Activated CD8-positive, alpha-beta T cell treated with anti-CD3 and anti-CD28 coated beads for 36 hours (primary cell): ENCODE results near the gene SHROOM3. TPM values are rescaled to one million over a fixed set of nuclear protein-coding genes. Genes with fewer than 3 reads are reported as not detected.
A peak's percentile ranks its signal among the peaks of the same experiment; 100 is the strongest.

Source experiments
- ATAC-seq: fragments of 200-7000 bp; cut with Tn5 transposase; one replicate; pipeline ENCODE4 v1.10.0; 2021; ENCODE audit warnings: mild to moderate bottlenecking, moderate library complexity
- CTCF ChIA-PET: fragments of 350-600 bp; sonication (Branson Sonifier 250); formaldehyde crosslinking; loops from one replicate; lab custom pipeline; 2021; ENCODE audit warnings: antibody characterized with exemption; lab: Charles Lee
- POLR2A ChIA-PET: fragments of 350-600 bp; sonication (Branson Sonifier 250); formaldehyde crosslinking; loops from one replicate; lab custom pipeline; 2021; ENCODE audit warnings: antibody characterized with exemption; lab: Charles Lee
- DNase-seq: peaks from one replicate; pipeline ENCODE4 v3.0.0-alpha.2; 2020
- H3K27ac Mint-ChIP-seq: one replicate; pipeline ENCODE4 v1.8.0; 2021; ENCODE audit warnings: mild to moderate bottlenecking, mixed read lengths
- H3K27me3 Mint-ChIP-seq: one replicate; pipeline ENCODE4 v1.8.0; 2021; ENCODE audit warnings: mixed read lengths
- H3K36me3 Mint-ChIP-seq: one replicate; pipeline ENCODE4 v1.8.0; 2021; ENCODE audit warnings: low read depth, mixed read lengths
- H3K4me1 Mint-ChIP-seq: one replicate; pipeline ENCODE4 v1.8.0; 2021; ENCODE audit warnings: low read depth, mixed read lengths
- H3K4me3 Mint-ChIP-seq: one replicate; pipeline ENCODE4 v1.8.0; 2021; ENCODE audit warnings: mild to moderate bottlenecking, moderate library complexity, mixed read lengths
- H3K9me3 Mint-ChIP-seq: one replicate; pipeline ENCODE4 v1.8.0; 2021; ENCODE audit warnings: mixed read lengths
- CTCF ChIP-seq: fragments of 200-600 bp; IDR thresholded peaks from one replicate; pipeline ENCODE4 v1.8.0; 2022; ENCODE audit warnings: antibody characterized with exemption, mild to moderate bottlenecking
- intact Hi-C: fragments of 100-400 bp; cut with micrococcal nuclease; formaldehyde crosslinking; loops from one replicate; pipeline ENCODE4 v1.10.0; 2022
- total RNA-seq, 2 experiments: library from RNA; stranded (reverse); gene quantifications; one replicate each; pipeline ENCODE4 v1.2.3, GENCODE V29; 2021

Gene SHROOM3
- total RNA-seq, 2 experiments from 2014 or later, result not detected

DNA sequence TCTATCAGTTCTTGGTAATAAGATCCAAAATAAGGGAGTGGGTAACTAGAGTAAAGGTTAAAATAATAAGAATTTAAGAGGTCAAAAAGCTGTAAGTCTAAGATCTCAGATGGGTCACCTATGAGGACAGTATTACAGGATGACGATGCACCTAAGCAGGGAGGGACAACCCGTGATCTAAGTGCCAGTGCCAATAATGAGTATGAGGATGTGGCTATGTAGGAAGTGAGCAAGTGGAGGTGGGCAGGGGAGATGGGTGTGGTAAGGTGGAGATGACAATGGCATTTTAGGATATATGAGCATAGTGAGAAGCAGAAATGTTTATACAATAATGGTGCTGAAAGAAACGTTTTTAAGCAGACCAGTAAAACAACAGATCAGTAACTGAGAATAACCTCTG lies 33.4 kb upstream of the SHROOM3 start:
- TF ChIP-seq CTCF, result no peak
- DNase-seq (no peak), ATAC-seq (no peak)
- ChIA-PET CTCF (interaction anchor here (0.6 kb wide), 1 partner anchor 23 kb away, joined by 3 read pairs; no protein-coding TSS in a partner anchor), POLR2A (no interaction called here)
- Mint-ChIP-seq H3K27ac (no peak overlapping the region), H3K4me1 (no peaks in the 10 kb centered on the region), H3K4me3 (no peak overlapping the region), H3K36me3 (no peaks in the 10 kb centered on the region), H3K27me3 (peaks cover 20% of the 10 kb centered on the region), H3K9me3 (peaks cover 5% of the 10 kb centered on the region)
- intact Hi-C loops, result no loop called here

DNA sequence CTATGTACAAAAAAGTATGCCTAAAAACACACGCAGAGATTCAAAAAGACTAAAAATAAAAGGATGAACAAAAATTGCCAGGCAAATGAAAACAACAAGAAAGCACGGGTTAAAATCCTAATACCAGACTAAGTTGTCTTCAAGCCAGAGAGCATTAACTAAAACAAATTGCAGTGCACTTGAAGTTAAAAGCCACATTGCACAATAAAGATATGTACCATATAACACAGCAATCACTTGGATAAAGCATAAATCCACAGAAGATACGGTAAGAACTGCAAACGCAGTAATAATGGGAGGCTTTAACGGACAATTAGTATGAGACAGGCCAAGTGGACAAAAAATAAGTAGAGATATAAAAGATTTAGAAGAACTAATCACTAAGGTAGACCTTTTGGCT lies 28.9 kb upstream of the SHROOM3 start:
- Mint-ChIP-seq H3K27me3 (peaks cover 16% of the 10 kb centered on the region), H3K27ac (no peak overlapping the region), H3K9me3 (no peaks in the 10 kb centered on the region), H3K36me3 (no peaks in the 10 kb centered on the region), H3K4me1 (peaks cover 5% of the 10 kb centered on the region), H3K4me3 (no peak overlapping the region)
- intact Hi-C loops, result no loop called here
- ATAC-seq (no peak), DNase-seq (no peak)
- CTCF ChIA-PET, result no interaction called here
- TF ChIP-seq CTCF, result no peak
- POLR2A ChIA-PET, result no interaction called here

DNA sequence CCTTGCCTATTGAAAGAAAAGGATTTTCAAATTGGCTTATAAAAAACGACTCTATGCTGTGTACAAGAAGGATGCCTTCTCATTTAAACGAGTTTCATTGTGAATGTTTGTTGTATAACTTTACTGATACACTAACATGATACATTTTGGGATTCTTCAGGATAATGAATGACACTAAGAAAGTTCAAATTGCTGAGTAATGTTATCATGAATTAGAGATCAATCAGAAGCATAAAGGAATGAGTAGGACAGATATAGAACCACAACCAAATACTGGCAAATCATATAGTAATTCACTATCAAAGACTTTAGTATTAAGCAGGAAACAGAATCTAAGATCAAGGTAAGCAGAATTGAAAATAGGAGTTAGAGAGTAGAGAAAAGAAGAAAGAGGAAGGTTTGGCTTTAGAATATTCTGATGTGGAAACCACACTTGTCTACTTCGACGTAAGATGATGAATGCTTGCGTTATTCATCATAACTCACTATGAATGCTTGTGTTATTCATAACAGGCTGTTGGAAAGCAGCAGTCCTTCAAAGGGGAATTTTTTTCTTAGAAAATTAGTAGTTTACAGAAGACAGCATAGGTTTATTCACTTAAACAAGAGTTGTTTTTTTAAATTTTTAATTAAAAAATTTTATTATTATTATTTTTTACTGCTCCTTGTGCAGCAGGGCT lies 27.4 kb upstream of the SHROOM3 start:
- intact Hi-C loops, result no loop called here
- H3K4me3 Mint-ChIP-seq, result no peak overlapping the region
- peaks cover 13% of the 10 kb centered on the region for H3K27me3 Mint-ChIP-seq
- ATAC-seq (peak; percentile 61), DNase-seq (no peak)
- H3K4me1 Mint-ChIP-seq, result peaks cover 5% of the 10 kb centered on the region
- CTCF ChIA-PET, result no interaction called here
- no peak overlapping the region for H3K27ac Mint-ChIP-seq
- POLR2A ChIA-PET, result no interaction called here
- H3K9me3 Mint-ChIP-seq, result no peaks in the 10 kb centered on the region
- no peak for TF ChIP-seq CTCF
- H3K36me3 Mint-ChIP-seq, result no peaks in the 10 kb centered on the region

GRCh38 chr4:76410636-76411035 lies 24.4 kb upstream of the SHROOM3 start:
- Mint-ChIP-seq H3K4me1 (peaks cover 5% of the 10 kb centered on the region), H3K27me3 (peaks cover 9% of the 10 kb centered on the region), H3K36me3 (no peaks in the 10 kb centered on the region), H3K27ac (no peak overlapping the region), H3K4me3 (no peak overlapping the region), H3K9me3 (no peaks in the 10 kb centered on the region)
- ChIA-PET POLR2A (no interaction called here), CTCF (interaction anchor here (1.5 kb wide), 1 partner anchor 33 kb away, joined by 4 read pairs; no protein-coding TSS in a partner anchor)
- ATAC-seq (no peak), DNase-seq (no peak)
- no peak for TF ChIP-seq CTCF
- intact Hi-C loops, result no loop called here

DNA sequence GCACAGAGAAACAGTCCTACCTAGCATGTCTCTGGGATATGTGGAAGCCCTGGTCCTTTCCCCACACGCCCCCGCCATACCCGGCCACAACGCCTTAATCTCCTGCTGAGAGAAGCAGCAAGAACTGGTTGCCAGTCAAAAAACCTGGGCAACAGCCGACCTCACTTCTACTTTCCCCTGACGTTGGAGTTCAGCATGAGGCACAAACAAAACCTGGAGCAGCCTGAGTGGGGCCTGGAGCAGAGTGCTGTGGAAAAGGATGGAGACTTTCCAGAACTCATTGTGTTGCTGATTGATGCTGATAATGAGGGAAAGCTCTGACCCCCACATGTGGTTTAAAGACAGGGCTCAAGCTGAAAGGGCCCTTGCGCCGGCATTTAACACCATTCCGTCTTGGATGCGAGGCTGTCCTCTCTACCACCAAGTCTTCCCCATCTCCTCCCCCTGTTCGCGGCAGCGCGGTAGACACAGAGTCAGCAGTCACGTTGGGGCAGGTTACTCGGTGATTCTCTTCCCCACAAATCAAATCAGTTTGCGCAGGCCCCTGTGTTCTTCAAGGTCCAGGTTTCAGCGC lies 14.8 kb upstream of the SHROOM3 start:
- Mint-ChIP-seq H3K9me3 (peaks cover 2% of the 10 kb centered on the region), H3K4me3 (peak overlapping the region; percentile 50), H3K27ac (no peak overlapping the region), H3K36me3 (no peaks in the 10 kb centered on the region), H3K4me1 (peaks cover 4% of the 10 kb centered on the region), H3K27me3 (peaks cover 25% of the 10 kb centered on the region)
- DNase-seq (peak; percentile 3), ATAC-seq (no peak)
- CTCF ChIA-PET, result interaction anchor here (2.0 kb wide), 1 partner anchor 11 kb away, joined by 8 read pairs; no protein-coding TSS in a partner anchor
- POLR2A ChIA-PET, result no interaction called here
- intact Hi-C loops, result no loop called here
- no peak for TF ChIP-seq CTCF
